OCI-LY7 (cell line): ENCODE results near the gene ZNF827.

Experiments
- CTCF ChIP-seq: fragments of 200-600 bp; sonication (generic); conservative IDR thresholded peaks from 2 replicates; pipeline ENCODE4 v1.5.1; 2014; ENCODE audit warnings: mild to moderate bottlenecking, antibody characterized with exemption, low read length, moderate library complexity, mixed read lengths
- EZH2phosphoT487 ChIP-seq: fragments of 200-600 bp; sonication (generic); IDR thresholded peaks from 2 replicates; pipeline ENCODE4 v1.6.1; 2018; ENCODE audit warnings: low read depth, borderline replicate concordance, mild to moderate bottlenecking, mixed run types, antibody characterized with exemption, low read length, moderate library complexity, mixed read lengths

- TF ChIP-seq CTCF: no peak
- TF ChIP-seq EZH2phosphoT487: no peak
Measured at GRCh38 chr4:145805490-145805889, 133.1 kb downstream of the ZNF827 start.
